IMR-90 (cell line): Measurements from ENCODE around the gene EEPD1. TPM values are rescaled to one million over a fixed set of nuclear protein-coding genes. Genes with fewer than 3 reads are reported as not detected.

Experiments
- ATAC-seq: fragments of 200-7000 bp; cut with Tn5 transposase; 2 replicates; pipeline ENCODE4 v1.9.1; 2020; ENCODE audit warnings: low read depth, mild to moderate bottlenecking, moderate library complexity
- BruUV-seq: library from RNA; stranded (reverse); fragments of 400-500 nt; replicated peaks from 2 replicates; lab custom pipeline; 2021; lab: Mats Ljungman, UMichigan
- CTCF ChIA-PET: fragments of 300-600 bp; formaldehyde crosslinking; extraction: SDS; loops from one replicate; lab custom pipeline; 2021; ENCODE audit warnings: antibody characterized with exemption; lab: Yijun Ruan, JAX
- POLR2A ChIA-PET: fragments of 300-600 bp; sonication (Branson Sonifier 250); formaldehyde crosslinking; loops from one replicate; lab custom pipeline; 2022; ENCODE audit warnings: antibody characterized with exemption; ENCODE audit not compliant: unreplicated experiment; lab: Charles Lee
- DNase-seq: peaks from one replicate; pipeline ENCODE4 v3.0.0; 2013
- H2AFZ ChIP-seq: replicated peaks from 2 replicates; pipeline ENCODE3; 2013; ENCODE audit warnings: low read length, mild to moderate bottlenecking; ENCODE audit not compliant: poor library complexity
- H2AK5ac ChIP-seq: 2 replicates; pipeline ENCODE4 v1.6.1; 2013; ENCODE audit warnings: low read depth, low read length, inconsistent platforms
- H2AK9ac ChIP-seq: replicated peaks from 2 replicates; pipeline ENCODE3; 2013; ENCODE audit warnings: mild to moderate bottlenecking, low read depth, low read length, moderate library complexity; ENCODE audit not compliant: poor library complexity
- H2BK120ac ChIP-seq: 2 replicates; pipeline ENCODE4 v1.6.1; 2013; ENCODE audit warnings: low read depth, low read length, inconsistent platforms
- H2BK15ac ChIP-seq: 3 replicates; pipeline ENCODE4 v1.6.1; 2013; ENCODE audit warnings: low read depth, low read length, inconsistent platforms
- H2BK20ac ChIP-seq: 2 replicates; pipeline ENCODE4 v1.6.1; 2013; ENCODE audit warnings: low read depth, mild to moderate bottlenecking, inconsistent platforms, low read length, moderate library complexity
- H2BK5ac ChIP-seq: 2 replicates; pipeline ENCODE4 v1.6.1; 2013; ENCODE audit warnings: mild to moderate bottlenecking, low read depth, low read length, inconsistent platforms; ENCODE audit not compliant: poor library complexity, severe bottlenecking
- H3K14ac ChIP-seq: replicated peaks from 2 replicates; pipeline ENCODE4 v1.6.1; 2013; ENCODE audit warnings: low read depth, low read length, inconsistent platforms
- H3K18ac ChIP-seq: 2 replicates; pipeline ENCODE4 v1.6.1; 2013; ENCODE audit warnings: low read depth, low read length, control low read depth
- H3K23ac ChIP-seq: 2 replicates; pipeline ENCODE4 v1.6.1; 2013; ENCODE audit warnings: low read depth, low read length, inconsistent platforms
- H3K27ac ChIP-seq: 2 replicates; pipeline ENCODE4 v1.5.1; 2013; ENCODE audit warnings: mild to moderate bottlenecking, control low read depth, low read length; ENCODE audit not compliant: insufficient read depth
- H3K27me3 ChIP-seq: 2 replicates; pipeline ENCODE4 v1.6.1; 2013; ENCODE audit warnings: low read length; ENCODE audit not compliant: control insufficient read depth, insufficient read depth
- H3K36me3 ChIP-seq: 2 replicates; pipeline ENCODE4 v1.6.1; 2013; ENCODE audit warnings: low read length, mixed read lengths; ENCODE audit not compliant: control insufficient read depth, insufficient read depth
- H3K4ac ChIP-seq: 2 replicates; pipeline ENCODE4 v1.6.1; 2013; ENCODE audit warnings: low read depth, low read length, inconsistent platforms
- H3K4me1 ChIP-seq: 2 replicates; pipeline ENCODE4 v1.6.1; 2013; ENCODE audit warnings: low read length, mixed read lengths; ENCODE audit not compliant: control insufficient read depth, insufficient read depth
- H3K4me2 ChIP-seq: 2 replicates; pipeline ENCODE4 v1.6.1; 2013; ENCODE audit warnings: low read depth, mild to moderate bottlenecking, control low read depth, low read length, moderate library complexity
- H3K4me3 ChIP-seq: 2 replicates; pipeline ENCODE4 v1.5.1; 2013; ENCODE audit warnings: low read depth, mild to moderate bottlenecking, control low read depth, low read length, moderate library complexity; ENCODE audit not compliant: insufficient read depth
- H3K56ac ChIP-seq: 2 replicates; pipeline ENCODE4 v1.6.1; 2013; ENCODE audit warnings: low read length, inconsistent platforms; ENCODE audit not compliant: insufficient read depth; ENCODE audit errors: extremely low read depth
- H3K79me1 ChIP-seq, 2 experiments: 2 replicates each; pipeline ENCODE4 v1.6.1; 2013; ENCODE audit warnings: low read length in 2 of 2, inconsistent platforms in 1 of 2, low read depth in 1 of 2
- H3K9ac ChIP-seq: 2 replicates; pipeline ENCODE4 v1.6.1; 2013; ENCODE audit warnings: low read depth, low read length, control low read depth
- H3K9me1 ChIP-seq: 2 replicates; pipeline ENCODE4 v1.6.1; 2013; ENCODE audit warnings: low read length, inconsistent platforms; ENCODE audit not compliant: insufficient read depth
- H3K9me3 ChIP-seq: 2 replicates; pipeline ENCODE4 v1.6.1; 2013; ENCODE audit warnings: low read length; ENCODE audit not compliant: control insufficient read depth, insufficient read depth
- H4K20me1 ChIP-seq: 2 replicates; pipeline ENCODE4 v1.6.1; 2013; ENCODE audit warnings: low read length, inconsistent platforms; ENCODE audit not compliant: insufficient read depth
- H4K5ac ChIP-seq: 2 replicates; pipeline ENCODE4 v1.6.1; 2013; ENCODE audit warnings: mild to moderate bottlenecking, low read depth, low read length, control low read depth
- H4K8ac ChIP-seq, 2 experiments: 2 replicates each; pipeline ENCODE4 v1.6.1; 2013; ENCODE audit warnings: low read depth in 2 of 2, low read length in 2 of 2, control low read depth in 1 of 2, inconsistent platforms in 1 of 2
- H4K91ac ChIP-seq: 2 replicates; pipeline ENCODE4 v1.6.1; 2013; ENCODE audit warnings: low read depth, low read length, inconsistent platforms; ENCODE audit not compliant: insufficient read depth
- BHLHE40 ChIP-seq: fragments of 150-350 bp; IDR thresholded peaks from 2 replicates; pipeline ENCODE4 v1.6.1; 2016; ENCODE audit warnings: mild to moderate bottlenecking, low read depth, low read length
- CEBPB ChIP-seq: IDR thresholded peaks from 2 replicates; pipeline ENCODE4 v1.6.1; 2012; ENCODE audit warnings: low read depth, low read length, improper control_type of control experiment
- CHD1 ChIP-seq: IDR thresholded peaks from 2 replicates; pipeline ENCODE4 v1.6.1; 2012; ENCODE audit warnings: low read depth, low read length, improper control_type of control experiment
- FOS ChIP-seq: fragments of 150-350 bp; IDR thresholded peaks from 2 replicates; pipeline ENCODE4 v1.6.1; 2016; ENCODE audit warnings: low read depth, low read length
- MAFK ChIP-seq: IDR thresholded peaks from 2 replicates; pipeline ENCODE4 v1.6.1; 2012; ENCODE audit warnings: low read depth, low read length, improper control_type of control experiment
- MAZ ChIP-seq: IDR thresholded peaks from 2 replicates; pipeline ENCODE4 v1.6.1; 2012; ENCODE audit warnings: low read depth, mild to moderate bottlenecking, low read length, improper control_type of control experiment, moderate library complexity, borderline replicate concordance
- MXI1 ChIP-seq: IDR thresholded peaks from 2 replicates; pipeline ENCODE4 v1.6.1; 2012; ENCODE audit warnings: low read depth, mild to moderate bottlenecking, low read length, moderate library complexity, borderline replicate concordance
- NFE2L2 ChIP-seq: fragments of 150-350 bp; IDR thresholded peaks from 2 replicates; pipeline ENCODE4 v1.6.1; 2016; ENCODE audit warnings: low read depth, mild to moderate bottlenecking, low read length
- POLR2A ChIP-seq: IDR thresholded peaks from 2 replicates; pipeline ENCODE4 v1.6.1; 2012; ENCODE audit warnings: mild to moderate bottlenecking, low read depth, low read length
- RAD21 ChIP-seq: IDR thresholded peaks from 2 replicates; pipeline ENCODE4 v1.6.1; 2012; ENCODE audit warnings: low read length, improper control_type of control experiment
- RCOR1 ChIP-seq: IDR thresholded peaks from 2 replicates; pipeline ENCODE4 v1.6.1; 2012; ENCODE audit warnings: mild to moderate bottlenecking, low read length, improper control_type of control experiment; ENCODE audit not compliant: insufficient replicate concordance
- WGBS, 2 experiments: methylation state at CpG; one replicate each; pipeline versions ENCODE4 v1.1.5 to v1.1.7; 2013; ENCODE audit warnings: missing lambda C conversion rate in 2 of 2; ENCODE audit not compliant: insufficient read length in 1 of 2; ENCODE audit errors: extremely low coverage in 2 of 2; 5-methylcytosine and 5-hydroxymethylcytosine counted together
- dilution Hi-C: fragments of 300-500 bp; cut with HindIII; formaldehyde crosslinking; loops from one replicate; pipeline ENCODE4 v1.14.3; 2018; ENCODE audit warnings: low sequenced_read_pairs; ENCODE audit not compliant: unreplicated experiment
- in situ Hi-C: fragments of 300-500 bp; cut with MboI; formaldehyde crosslinking; loops from 3 replicates; pipeline ENCODE4 v1.14.3; 2019; ENCODE audit warnings: low sequenced_read_pairs, inconsistent platforms, mixed read lengths
- intact Hi-C: fragments of 100-400 bp; cut with micrococcal nuclease; formaldehyde crosslinking; loops from 2 replicates; pipeline ENCODE4 v1.10.0; 2022
- polyA plus RNA-seq, 3 experiments: library from polyadenylated mRNA; depleted of rRNA; stranded (reverse); fragments of >200 nt; gene quantifications; 2 replicates each; pipeline ENCODE4 v1.2.3, GENCODE V29; 2012; ENCODE audit warnings: low replicate concordance in 1 of 3
- total RNA-seq: library from RNA; depleted of rRNA; stranded (reverse); fragments of >200 nt; gene quantifications from 2 replicates; pipeline ENCODE4 v1.2.3, GENCODE V29; 2012
- TF ChIP-seq, protein P1 (sequence below): fragments of 150-350 bp; IDR thresholded peaks from 2 replicates; pipeline ENCODE4 v1.6.1; 2016; ENCODE audit warnings: low read depth, mild to moderate bottlenecking, low read length, moderate library complexity, borderline replicate concordance
- TF ChIP-seq, protein P2 (sequence below): fragments of 150-350 bp; IDR thresholded peaks from 2 replicates; pipeline ENCODE4 v1.6.1; 2017; ENCODE audit warnings: mild to moderate bottlenecking, antibody characterized with exemption, low read length, low read depth
- TF ChIP-seq, protein P3 (sequence below): conservative IDR thresholded peaks from 2 replicates; pipeline ENCODE4 v1.5.1; 2012; ENCODE audit warnings: mild to moderate bottlenecking, low read depth, low read length, improper control_type of control experiment

EEPD1 gene
- total and polyA plus RNA-seq, 2 of the 4 experiments (the other 2 are of a cell fraction) = 7.3 to 15.2 TPM

DNA sequence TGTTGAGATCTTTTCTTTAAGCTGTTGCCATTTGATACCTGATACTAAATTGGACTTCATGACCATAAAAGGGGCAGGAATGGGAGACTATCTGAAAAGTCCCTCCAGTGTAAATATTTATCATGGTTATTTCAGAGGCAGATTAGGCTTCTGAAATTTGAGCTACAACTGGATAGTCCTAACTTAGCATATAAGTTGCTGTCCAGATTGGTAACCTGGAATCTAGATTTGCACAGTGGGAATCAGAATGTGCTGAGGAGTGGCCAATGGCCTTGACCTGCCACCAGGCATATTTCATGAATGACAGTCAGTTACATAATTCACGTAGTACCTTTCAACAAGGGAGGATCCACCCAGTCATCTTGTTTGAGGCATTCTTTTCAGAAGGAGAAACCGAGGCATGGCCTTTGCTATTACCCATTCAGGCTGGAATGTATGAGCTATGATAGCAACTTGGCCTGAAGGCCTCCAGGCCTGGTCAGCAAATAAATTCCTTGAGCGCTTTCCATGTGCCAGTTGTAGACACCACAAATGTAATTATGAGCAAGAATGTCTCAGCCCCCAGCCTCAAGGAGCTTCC is 80.0 kb downstream of the EEPD1 start:
- H3K4me1 ChIP-seq = peaks cover 14% of the 10 kb centered on the region
- 80% methylated on average over 1 of the region's 3 CpGs; no CpG with 5 or more reads in 1 of the 2 experiments for WGBS, 2 experiments
- dilution Hi-C loops = no loop called here
- H2BK5ac ChIP-seq = peak overlapping the region; percentile 75
- H3K14ac ChIP-seq = peak overlapping the region; percentile 79
- TF ChIP-seq NFE2L2 = no peak
- TF ChIP-seq MAZ = no peak
- no peak for TF ChIP-seq RCOR1
- TF ChIP-seq, protein P1, sequence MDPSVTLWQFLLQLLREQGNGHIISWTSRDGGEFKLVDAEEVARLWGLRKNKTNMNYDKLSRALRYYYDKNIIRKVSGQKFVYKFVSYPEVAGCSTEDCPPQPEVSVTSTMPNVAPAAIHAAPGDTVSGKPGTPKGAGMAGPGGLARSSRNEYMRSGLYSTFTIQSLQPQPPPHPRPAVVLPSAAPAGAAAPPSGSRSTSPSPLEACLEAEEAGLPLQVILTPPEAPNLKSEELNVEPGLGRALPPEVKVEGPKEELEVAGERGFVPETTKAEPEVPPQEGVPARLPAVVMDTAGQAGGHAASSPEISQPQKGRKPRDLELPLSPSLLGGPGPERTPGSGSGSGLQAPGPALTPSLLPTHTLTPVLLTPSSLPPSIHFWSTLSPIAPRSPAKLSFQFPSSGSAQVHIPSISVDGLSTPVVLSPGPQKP = no peak
- TF ChIP-seq POLR2A = no peak
- no peak for TF ChIP-seq BHLHE40
- no peak for TF ChIP-seq MAFK
- TF ChIP-seq CEBPB = no peak
- TF ChIP-seq, protein P2, sequence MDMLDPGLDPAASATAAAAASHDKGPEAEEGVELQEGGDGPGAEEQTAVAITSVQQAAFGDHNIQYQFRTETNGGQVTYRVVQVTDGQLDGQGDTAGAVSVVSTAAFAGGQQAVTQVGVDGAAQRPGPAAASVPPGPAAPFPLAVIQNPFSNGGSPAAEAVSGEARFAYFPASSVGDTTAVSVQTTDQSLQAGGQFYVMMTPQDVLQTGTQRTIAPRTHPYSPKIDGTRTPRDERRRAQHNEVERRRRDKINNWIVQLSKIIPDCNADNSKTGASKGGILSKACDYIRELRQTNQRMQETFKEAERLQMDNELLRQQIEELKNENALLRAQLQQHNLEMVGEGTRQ = no peak
- TF ChIP-seq RAD21 = no peak
- no peak for TF ChIP-seq FOS
- TF ChIP-seq CHD1 = no peak
- TF ChIP-seq, protein P3, sequence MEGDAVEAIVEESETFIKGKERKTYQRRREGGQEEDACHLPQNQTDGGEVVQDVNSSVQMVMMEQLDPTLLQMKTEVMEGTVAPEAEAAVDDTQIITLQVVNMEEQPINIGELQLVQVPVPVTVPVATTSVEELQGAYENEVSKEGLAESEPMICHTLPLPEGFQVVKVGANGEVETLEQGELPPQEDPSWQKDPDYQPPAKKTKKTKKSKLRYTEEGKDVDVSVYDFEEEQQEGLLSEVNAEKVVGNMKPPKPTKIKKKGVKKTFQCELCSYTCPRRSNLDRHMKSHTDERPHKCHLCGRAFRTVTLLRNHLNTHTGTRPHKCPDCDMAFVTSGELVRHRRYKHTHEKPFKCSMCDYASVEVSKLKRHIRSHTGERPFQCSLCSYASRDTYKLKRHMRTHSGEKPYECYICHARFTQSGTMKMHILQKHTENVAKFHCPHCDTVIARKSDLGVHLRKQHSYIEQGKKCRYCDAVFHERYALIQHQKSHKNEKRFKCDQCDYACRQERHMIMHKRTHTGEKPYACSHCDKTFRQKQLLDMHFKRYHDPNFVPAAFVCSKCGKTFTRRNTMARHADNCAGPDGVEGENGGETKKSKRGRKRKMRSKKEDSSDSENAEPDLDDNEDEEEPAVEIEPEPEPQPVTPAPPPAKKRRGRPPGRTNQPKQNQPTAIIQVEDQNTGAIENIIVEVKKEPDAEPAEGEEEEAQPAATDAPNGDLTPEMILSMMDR = no peak
- TF ChIP-seq MXI1 = no peak
- no peak overlapping the region for H2AFZ ChIP-seq
- H2BK120ac ChIP-seq = peak overlapping the region; percentile 75
- H4K20me1 ChIP-seq = no peaks in the 10 kb centered on the region
- peaks cover 1% of the 10 kb centered on the region; the same call in 1 of the 2 replicates for H3K36me3 ChIP-seq
- no peaks in the 10 kb centered on the region for H3K27me3 ChIP-seq
- H3K9ac ChIP-seq = no peak overlapping the region
- no peak overlapping the region for H3K4me3 ChIP-seq
- no peak overlapping the region for H2AK9ac ChIP-seq
- peak overlapping the region; percentile 97 for H2AK5ac ChIP-seq
- peak overlapping the region; percentile 51; the same call in 1 of the 3 replicates for H2BK15ac ChIP-seq
- H3K23ac ChIP-seq = peak overlapping the region; percentile 74; the same call in 1 of the 2 replicates
- peak overlapping the region; percentile 79 for H4K91ac ChIP-seq
- peak; percentile 90 for ATAC-seq
- H3K9me1 ChIP-seq = peaks cover 10% of the 10 kb centered on the region
- peak overlapping the region; percentile 42 for H3K4me2 ChIP-seq
- CTCF ChIA-PET = no interaction called here
- peak; percentile 77 for DNase-seq
- intact Hi-C loops = no loop called here
- peak overlapping the region; percentile 88 for H3K4ac ChIP-seq
- peak overlapping the region; percentile 83 for H3K18ac ChIP-seq
- POLR2A ChIA-PET = no interaction called here
- H4K8ac ChIP-seq = peak overlapping the region; percentile 5 to 89; a peak in 3 of 4 replicates
- peak overlapping the region; percentile 86; the same call in 1 of the 2 replicates for H3K27ac ChIP-seq
- BruUV-seq = no TSS peak
- H4K5ac ChIP-seq = peak overlapping the region; percentile 57
- in situ Hi-C loops = no loop called here
- H3K56ac ChIP-seq = no peak overlapping the region
- peak overlapping the region; percentile 92 for H2BK20ac ChIP-seq
- no peaks in the 10 kb centered on the region for H3K9me3 ChIP-seq
- peaks cover 4 to 32% of the 10 kb centered on the region in 2 experiments for H3K79me1 ChIP-seq
